ENCODE results near the gene CHD6. TPM values are rescaled to one million over a fixed set of nuclear protein-coding genes. Genes with fewer than 3 reads are reported as not detected.

The CHD6 gene
- total RNA-seq, 2 experiments from 2014 or later: 26.9 to 45.7 TPM

DNA sequence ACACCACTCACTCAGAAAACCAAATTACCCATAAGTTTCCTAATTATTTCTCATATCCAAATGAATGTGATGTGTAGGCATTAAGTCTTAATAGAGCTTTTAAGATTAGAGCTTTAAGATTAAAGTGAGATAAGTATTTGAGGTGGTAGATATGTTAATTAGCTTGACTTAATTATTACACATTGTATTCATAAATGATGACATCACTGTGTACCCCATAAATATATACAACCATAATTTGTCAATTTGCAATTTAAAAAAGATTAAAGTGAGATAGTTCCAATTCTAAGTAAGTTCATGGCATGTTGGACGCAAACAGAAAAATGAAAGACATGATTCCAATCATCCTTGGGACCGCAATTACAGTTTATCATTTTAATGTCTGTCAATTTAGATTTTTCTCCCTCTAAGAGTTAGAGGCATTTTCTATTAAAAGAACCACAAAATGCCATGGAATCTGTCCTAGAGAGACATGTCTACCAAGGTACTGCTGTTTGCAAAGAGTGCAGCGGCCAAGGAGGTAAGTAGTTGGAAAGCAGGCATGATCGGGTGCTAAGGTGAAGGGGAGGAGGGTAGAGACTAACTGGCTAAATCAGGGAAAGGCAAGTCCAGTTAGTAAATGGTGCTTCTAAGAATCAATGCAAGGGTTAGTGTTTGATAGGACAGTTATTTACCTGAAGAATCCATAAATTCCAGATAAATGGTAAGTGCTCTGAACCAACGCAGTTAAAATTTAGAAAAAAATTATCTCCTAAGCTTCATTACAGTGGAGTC lies 65.7 kb downstream of the CHD6 start:
- POLR2A ChIA-PET: interaction anchor here (0.7 kb wide), 1 partner anchor 30 kb away, joined by 3 read pairs; no protein-coding TSS in a partner anchor

DNA sequence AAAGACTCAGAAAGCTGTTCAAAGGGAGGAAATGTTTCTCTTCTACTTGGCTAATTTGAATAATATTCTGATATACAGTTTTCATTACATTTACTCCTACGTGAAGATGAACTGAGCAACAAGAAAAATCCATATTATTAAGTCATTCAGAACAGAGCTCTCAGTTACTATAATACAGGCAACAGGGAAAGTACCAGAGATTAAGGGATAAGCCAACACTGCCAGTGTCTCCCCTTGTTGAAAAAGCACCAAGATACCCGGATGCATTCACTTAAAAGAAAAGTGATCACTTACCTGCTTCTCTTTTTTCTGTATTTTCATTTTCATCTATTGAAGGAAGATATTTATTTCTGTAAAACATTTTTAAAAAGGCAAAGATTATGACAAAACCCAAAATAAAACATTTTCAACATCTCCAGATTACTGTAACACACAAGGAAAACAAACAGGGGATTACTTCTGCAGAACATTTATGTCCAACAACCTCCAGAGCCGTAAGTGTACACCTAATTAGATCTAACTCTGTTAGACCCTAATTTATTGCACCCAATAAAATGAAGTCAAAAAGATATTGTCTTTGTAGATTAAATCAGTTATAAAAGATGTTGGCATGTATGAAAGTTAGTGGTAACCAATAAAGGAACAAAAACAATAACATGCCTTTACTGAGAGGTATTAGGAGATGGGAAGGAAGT lies 67.0 kb downstream of the CHD6 start:
- H3K36me3 ChIP-seq (ENCODE audit: insufficient read depth, low read length): peaks cover 12% of the 10 kb centered on the region
- no peaks in the 10 kb centered on the region for H3K9me2 ChIP-seq (ENCODE audit: insufficient read depth, low read length)
- intact Hi-C loops (cut with micrococcal nuclease; ENCODE audit: unreplicated experiment): no loop called here
- DNase-seq (ENCODE audit: low spot score): no peak
- H3K27ac ChIP-seq (ENCODE audit: low read depth, low read length, poor library complexity, severe bottlenecking): no peak overlapping the region
- ChIA-PET POLR2A (no interaction called here), CTCF (ENCODE audit: unreplicated experiment) (no interaction called here)
- TF ChIP-seq, protein P1, sequence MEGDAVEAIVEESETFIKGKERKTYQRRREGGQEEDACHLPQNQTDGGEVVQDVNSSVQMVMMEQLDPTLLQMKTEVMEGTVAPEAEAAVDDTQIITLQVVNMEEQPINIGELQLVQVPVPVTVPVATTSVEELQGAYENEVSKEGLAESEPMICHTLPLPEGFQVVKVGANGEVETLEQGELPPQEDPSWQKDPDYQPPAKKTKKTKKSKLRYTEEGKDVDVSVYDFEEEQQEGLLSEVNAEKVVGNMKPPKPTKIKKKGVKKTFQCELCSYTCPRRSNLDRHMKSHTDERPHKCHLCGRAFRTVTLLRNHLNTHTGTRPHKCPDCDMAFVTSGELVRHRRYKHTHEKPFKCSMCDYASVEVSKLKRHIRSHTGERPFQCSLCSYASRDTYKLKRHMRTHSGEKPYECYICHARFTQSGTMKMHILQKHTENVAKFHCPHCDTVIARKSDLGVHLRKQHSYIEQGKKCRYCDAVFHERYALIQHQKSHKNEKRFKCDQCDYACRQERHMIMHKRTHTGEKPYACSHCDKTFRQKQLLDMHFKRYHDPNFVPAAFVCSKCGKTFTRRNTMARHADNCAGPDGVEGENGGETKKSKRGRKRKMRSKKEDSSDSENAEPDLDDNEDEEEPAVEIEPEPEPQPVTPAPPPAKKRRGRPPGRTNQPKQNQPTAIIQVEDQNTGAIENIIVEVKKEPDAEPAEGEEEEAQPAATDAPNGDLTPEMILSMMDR (conservative IDR thresholded peaks at IDR 0.05; ENCODE audit: low read length): no peak
- TF ChIP-seq EZH2phosphoT487 (IDR thresholded peaks at IDR 0.05; ENCODE audit: borderline replicate concordance, low read depth, low read length): no peak
- no peaks in the 10 kb centered on the region for H3K79me2 ChIP-seq (ENCODE audit: insufficient read depth, low read depth, low read length)
- no peak overlapping the region for H2AFZ ChIP-seq (ENCODE audit: low read length)
- H4K20me1 ChIP-seq (ENCODE audit: insufficient read depth, low read length): no peaks in the 10 kb centered on the region
- no TSS peak for BruUV-seq (replicated peaks)
- H3K4me3 ChIP-seq (ENCODE audit: low read depth, low read length, poor library complexity, severe bottlenecking): no peak overlapping the region
- H3K4me1 ChIP-seq (ENCODE audit: insufficient read depth, low read length, poor library complexity, severe bottlenecking): no peaks in the 10 kb centered on the region
- no peaks in the 10 kb centered on the region for H3K9me3 ChIP-seq (ENCODE audit: low read length)
- no peak overlapping the region for H3K4me2 ChIP-seq (ENCODE audit: low read length)

More for the DNA sequence above, 65.7 kb downstream of the CHD6 start:
- CTCF ChIA-PET (ENCODE audit: unreplicated experiment): no interaction called here
- Histone ChIP-seq H3K4me2 (ENCODE audit: low read length) (no peak overlapping the region), H3K27ac (ENCODE audit: low read depth, low read length, poor library complexity, severe bottlenecking) (no peak overlapping the region), H4K20me1 (ENCODE audit: insufficient read depth, low read length) (no peaks in the 10 kb centered on the region), H3K4me1 (ENCODE audit: insufficient read depth, low read length, poor library complexity, severe bottlenecking) (no peaks in the 10 kb centered on the region), H3K9me2 (ENCODE audit: insufficient read depth, low read length) (no peaks in the 10 kb centered on the region), H3K79me2 (ENCODE audit: insufficient read depth, low read depth, low read length) (0 out of 2 replicates have a peak, but pooled peaks cover 6% of the 10 kb centered on the region), H3K4me3 (ENCODE audit: low read depth, low read length, poor library complexity, severe bottlenecking) (no peak overlapping the region), H3K36me3 (ENCODE audit: insufficient read depth, low read length) (peaks cover 21% of the 10 kb centered on the region), H2AFZ (ENCODE audit: low read length) (no peak overlapping the region), H3K9me3 (ENCODE audit: low read length) (no peaks in the 10 kb centered on the region)
- BruUV-seq (replicated peaks): no TSS peak
- intact Hi-C loops (cut with micrococcal nuclease; ENCODE audit: unreplicated experiment): no loop called here
- no peak for TF ChIP-seq EZH2phosphoT487 (IDR thresholded peaks at IDR 0.05; ENCODE audit: borderline replicate concordance, low read depth, low read length)
- TF ChIP-seq, protein P1 (conservative IDR thresholded peaks at IDR 0.05; ENCODE audit: low read length): no peak
- DNase-seq (ENCODE audit: low spot score): no peak

DNA sequence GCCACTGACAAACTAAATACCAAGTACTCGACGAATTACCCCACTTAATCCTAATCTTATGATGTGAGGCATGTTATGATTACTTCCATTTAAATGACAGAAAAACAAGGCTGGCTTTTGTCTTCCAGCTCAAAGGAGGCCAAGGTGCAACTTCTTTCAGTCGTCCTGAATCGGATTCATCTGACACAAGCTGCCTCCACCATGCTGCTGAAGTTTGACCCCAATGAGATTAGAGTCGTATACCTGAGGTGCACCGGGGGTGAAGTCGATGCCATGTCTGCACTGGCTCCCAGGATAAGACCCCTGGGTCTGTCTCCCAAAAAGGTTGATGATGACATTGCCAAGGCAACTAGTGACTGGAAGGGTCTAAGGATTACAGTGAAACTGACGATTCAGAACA lies 71.0 kb downstream of the CHD6 start:
- Histone ChIP-seq H3K4me3 (ENCODE audit: low read depth, low read length, poor library complexity, severe bottlenecking) (no peak overlapping the region), H3K79me2 (ENCODE audit: insufficient read depth, low read depth, low read length) (no peaks in the 10 kb centered on the region), H3K9me3 (ENCODE audit: low read length) (no peaks in the 10 kb centered on the region), H3K36me3 (ENCODE audit: insufficient read depth, low read length) (peaks cover 8% of the 10 kb centered on the region), H3K4me1 (ENCODE audit: insufficient read depth, low read length, poor library complexity, severe bottlenecking) (no peaks in the 10 kb centered on the region), H4K20me1 (ENCODE audit: insufficient read depth, low read length) (no peaks in the 10 kb centered on the region), H3K9me2 (ENCODE audit: insufficient read depth, low read length) (no peaks in the 10 kb centered on the region), H2AFZ (ENCODE audit: low read length) (no peak overlapping the region), H3K27ac (ENCODE audit: low read depth, low read length, poor library complexity, severe bottlenecking) (no peak overlapping the region), H3K4me2 (ENCODE audit: low read length) (no peak overlapping the region)
- TF ChIP-seq, protein P1 (conservative IDR thresholded peaks at IDR 0.05; ENCODE audit: low read length): no peak
- no peak for TF ChIP-seq EZH2phosphoT487 (IDR thresholded peaks at IDR 0.05; ENCODE audit: borderline replicate concordance, low read depth, low read length)
- CTCF ChIA-PET (ENCODE audit: unreplicated experiment): no interaction called here
- intact Hi-C loops (cut with micrococcal nuclease; ENCODE audit: unreplicated experiment): no loop called here
- POLR2A ChIA-PET: interaction anchor here (1.3 kb wide), 1 partner anchor 11 kb away, joined by 3 read pairs; no protein-coding TSS in a partner anchor
- no TSS peak for BruUV-seq (replicated peaks)
- DNase-seq (ENCODE audit: low spot score): no peak

Measured in OCI-LY7 (cell line).